Right lobe of liver (tissue), 6 donors: ENCODE measurements around the gene PPM1L. TPM values are rescaled to one million over a fixed set of nuclear protein-coding genes. Genes with fewer than 3 reads are reported as not detected.
A peak's percentile ranks its signal among the peaks of the same experiment; 100 is the strongest.

Experiments used
- ATAC-seq, 4 donors: fragments of 200-7000 bp; cut with Tn5 transposase; one replicate each; pipeline ENCODE4 v1.9.1; 2020; ENCODE audit warnings: mild to moderate bottlenecking in 4 of 4, moderate library complexity in 4 of 4
- DNase-seq, 3 donors: peaks; one replicate each; pipeline ENCODE4 v3.0.0-alpha.2; 2020
- H3K27ac ChIP-seq, 3 donors: fragments of 200-600 bp; one replicate each; pipeline ENCODE4 v1.8.0; 2022
- H3K27me3 ChIP-seq, 2 donors: fragments of 200-600 bp; one replicate each; pipeline ENCODE4 v1.8.0; 2022
- H3K36me3 ChIP-seq, 4 donors: fragments of 200-600 bp; sonication (generic) in 1 of 4; one replicate each; pipeline versions ENCODE4 v1.5.1 to v1.8.0; 2017 to 2022; ENCODE audit warnings: control low read depth in 1 of 4
- H3K4me1 ChIP-seq, 4 donors: fragments of 200-600 bp; sonication (generic) in 1 of 4; one replicate each; pipeline versions ENCODE4 v1.5.1 to v1.8.0; 2017 to 2022; ENCODE audit warnings: control low read depth in 1 of 4
- H3K4me3 ChIP-seq, 3 donors: fragments of 200-600 bp; one replicate each; pipeline ENCODE4 v1.8.0; 2022
- H3K9me3 ChIP-seq, 4 donors: fragments of 200-600 bp; sonication (generic) in 1 of 4; one replicate each; pipeline versions ENCODE4 v1.5.1 to v1.8.0; 2017 to 2022; ENCODE audit warnings: control low read depth in 1 of 4
- POLR2A ChIP-seq: fragments of 450-650 bp; IDR thresholded peaks from one replicate; pipeline ENCODE4 v1.6.1; 2017; ENCODE audit warnings: antibody characterized with exemption, mild to moderate bottlenecking
- WGBS: methylation state at CpG from one replicate; pipeline ENCODE4 v1.1.6; 2018; ENCODE audit warnings: low coverage, low lambda C conversion rate; ENCODE audit not compliant: insufficient coverage; ENCODE audit errors: missing lambda C conversion rate; 5-methylcytosine and 5-hydroxymethylcytosine counted together
- intact Hi-C, 2 donors: fragments of 100-400 bp; cut with DNase I; formaldehyde crosslinking; loops; one replicate each; pipeline versions ENCODE4 v1.11.2 to v1.14.1; 2022
- total RNA-seq, 6 experiments: library from RNA; depleted of rRNA in 2 of 6; stranded (reverse); fragments of >200 nt in 2 of 6; fragmentation: NEBNext Ultra II Directional in 3 of 6; extraction: Animal tissue kit (Norgen Biotek cat#: 25700) in 3 of 6; gene quantifications; one replicate each; pipeline versions ENCODE4 v1.1.0 to v1.2.4, GENCODE V29; 2016 to 2023
- TF ChIP-seq, protein P1 (sequence below), 4 donors: fragments of 200-600 bp in 3 of 4; fragments of 450-650 bp in 1 of 4; IDR thresholded peaks; one replicate each; pipeline versions ENCODE4 v1.5.1 to v1.8.0; 2016 to 2022; ENCODE audit warnings: antibody characterized with exemption in 4 of 4, mild to moderate bottlenecking in 2 of 4
- donor health status: DM: no; HTN: yes; CAD: no.
- donor health status: DM: no; HTN: no; CAD: no.
- donor health status: DM: no; HTN: no; CAD: no.
- donor health status: DM: no; HTN: yes; CAD: no.
- donor health status: DM: no; HTN: yes; CAD: no.

Gene PPM1L
- total RNA-seq, 6 experiments from 2014 or later, result 6.9 to 25.4 (median 14.7) TPM

- ATAC-seq, result no peak
- TF ChIP-seq, protein P1, sequence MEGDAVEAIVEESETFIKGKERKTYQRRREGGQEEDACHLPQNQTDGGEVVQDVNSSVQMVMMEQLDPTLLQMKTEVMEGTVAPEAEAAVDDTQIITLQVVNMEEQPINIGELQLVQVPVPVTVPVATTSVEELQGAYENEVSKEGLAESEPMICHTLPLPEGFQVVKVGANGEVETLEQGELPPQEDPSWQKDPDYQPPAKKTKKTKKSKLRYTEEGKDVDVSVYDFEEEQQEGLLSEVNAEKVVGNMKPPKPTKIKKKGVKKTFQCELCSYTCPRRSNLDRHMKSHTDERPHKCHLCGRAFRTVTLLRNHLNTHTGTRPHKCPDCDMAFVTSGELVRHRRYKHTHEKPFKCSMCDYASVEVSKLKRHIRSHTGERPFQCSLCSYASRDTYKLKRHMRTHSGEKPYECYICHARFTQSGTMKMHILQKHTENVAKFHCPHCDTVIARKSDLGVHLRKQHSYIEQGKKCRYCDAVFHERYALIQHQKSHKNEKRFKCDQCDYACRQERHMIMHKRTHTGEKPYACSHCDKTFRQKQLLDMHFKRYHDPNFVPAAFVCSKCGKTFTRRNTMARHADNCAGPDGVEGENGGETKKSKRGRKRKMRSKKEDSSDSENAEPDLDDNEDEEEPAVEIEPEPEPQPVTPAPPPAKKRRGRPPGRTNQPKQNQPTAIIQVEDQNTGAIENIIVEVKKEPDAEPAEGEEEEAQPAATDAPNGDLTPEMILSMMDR (IDR thresholded peaks at IDR 0.05), result no peak
- peak overlapping the region in 1 of 3 donors; percentile 9 for H3K27ac ChIP-seq
- intact Hi-C loops, result loop anchor here in 1 of 2 donors (10.0 kb wide), 1 partner anchor 239 kb away; no protein-coding TSS in a partner anchor
- no peaks in the 10 kb centered on the region for H3K9me3 ChIP-seq
- WGBS, result 83% methylated on average over 1 of the region's 1 CpG
- H3K27me3 ChIP-seq, result no peaks in the 10 kb centered on the region
- H3K36me3 ChIP-seq, result no peaks in the 10 kb centered on the region
- no peak for DNase-seq
- peaks cover 0 to 11% (median 8%) of the 10 kb centered on the region in 4 donors for H3K4me1 ChIP-seq
- no peak overlapping the region for H3K4me3 ChIP-seq
These were observed 188.0 kb downstream of the PPM1L start for GRCh38 chr3:160943996-160944395.

- H3K9me3 ChIP-seq, result no peaks in the 10 kb centered on the region
- intact Hi-C loops, result loop anchor here in 1 of 2 donors (10.0 kb wide), 1 partner anchor 241 kb away; no protein-coding TSS in a partner anchor
- H3K4me3 ChIP-seq, result no peak overlapping the region
- peaks cover 0 to 12% (median 8%) of the 10 kb centered on the region in 4 donors for H3K4me1 ChIP-seq
- ATAC-seq, result peak in 1 of 4 donors; percentile 3
- H3K36me3 ChIP-seq, result no peaks in the 10 kb centered on the region
- H3K27me3 ChIP-seq, result no peaks in the 10 kb centered on the region
- no peak for DNase-seq
- WGBS, result 16% methylated on average over 2 of the region's 2 CpGs
- TF ChIP-seq POLR2A, result no peak
- TF ChIP-seq, protein P1 (IDR thresholded peaks at IDR 0.05), result no peak
- peak overlapping the region in 1 of 3 donors; percentile 6 for H3K27ac ChIP-seq
These were observed 189.3 kb downstream of the PPM1L start for GRCh38 chr3:160945336-160945735.

- Histone ChIP-seq H3K9me3 (no peaks in the 10 kb centered on the region), H3K36me3 (no peaks in the 10 kb centered on the region), H3K4me3 (no peak overlapping the region), H3K27ac (peak overlapping the region; percentile 36 to 86 (median 57)), H3K27me3 (no peaks in the 10 kb centered on the region), H3K4me1 (peaks cover 0 to 7% (median 3%) of the 10 kb centered on the region in 4 donors)
- intact Hi-C loops, result loop anchor here in 1 of 2 donors (10.0 kb wide), 1 partner anchor 243 kb away; no protein-coding TSS in a partner anchor
- ATAC-seq (peak in 2 of 4 donors; percentile 98 to 99), DNase-seq (peak; percentile 61 to 89 (median 84))
- TF ChIP-seq POLR2A, result no peak
- TF ChIP-seq, protein P1 (IDR thresholded peaks at IDR 0.05), result no peak
- WGBS, result 19% methylated on average over 3 of the region's 3 CpGs
These were observed 192.2 kb downstream of the PPM1L start for GRCh38 chr3:160948273-160948672.

GRCh38 chr3:160949460-160949859 lies 193.4 kb downstream of the PPM1L start:
- Histone ChIP-seq H3K36me3 (no peaks in the 10 kb centered on the region), H3K4me3 (no peak overlapping the region), H3K27me3 (no peaks in the 10 kb centered on the region), H3K4me1 (peaks cover 0 to 7% (median 3%) of the 10 kb centered on the region in 4 donors), H3K27ac (peak overlapping the region in 1 of 3 donors; percentile 86), H3K9me3 (no peaks in the 10 kb centered on the region)
- 79% methylated on average over 4 of the region's 4 CpGs for WGBS
- DNase-seq (no peak), ATAC-seq (no peak)
- TF ChIP-seq, protein P1 (IDR thresholded peaks at IDR 0.05), result no peak
- TF ChIP-seq POLR2A, result no peak
- intact Hi-C loops, result loop anchor here in 1 of 2 donors (10.0 kb wide), 1 partner anchor 245 kb away; no protein-coding TSS in a partner anchor
